Osteocyte (in vitro differentiated cells): Measurements from ENCODE around the gene DHX36. TPM values are rescaled to one million over a fixed set of nuclear protein-coding genes. Genes with fewer than 3 reads are reported as not detected.

Experiments used
- DNase-seq: peaks from one replicate; pipeline ENCODE4 v3.0.0; 2021; ENCODE audit warnings: mixed read lengths; ENCODE audit not compliant: unreplicated experiment; ENCODE audit errors: extremely low spot score
- H3K27ac Mint-ChIP-seq: one replicate; pipeline ENCODE4 v1.8.0; 2021; ENCODE audit warnings: mild to moderate bottlenecking, mixed read lengths; ENCODE audit not compliant: unreplicated experiment
- H3K27me3 Mint-ChIP-seq: one replicate; pipeline ENCODE4 v1.8.0; 2021; ENCODE audit warnings: mixed read lengths; ENCODE audit not compliant: unreplicated experiment
- H3K36me3 Mint-ChIP-seq: one replicate; pipeline ENCODE4 v1.8.0; 2021; ENCODE audit warnings: mixed read lengths; ENCODE audit not compliant: unreplicated experiment
- H3K4me1 Mint-ChIP-seq: one replicate; pipeline ENCODE4 v1.8.0; 2021; ENCODE audit warnings: mixed read lengths; ENCODE audit not compliant: unreplicated experiment
- H3K4me3 Mint-ChIP-seq: one replicate; pipeline ENCODE4 v1.8.0; 2021; ENCODE audit warnings: mild to moderate bottlenecking, moderate library complexity, mixed read lengths; ENCODE audit not compliant: unreplicated experiment
- H3K9me3 Mint-ChIP-seq: one replicate; pipeline ENCODE4 v1.8.0; 2021; ENCODE audit warnings: mixed read lengths; ENCODE audit not compliant: unreplicated experiment
- total RNA-seq: library from RNA; stranded (reverse); gene quantifications from 2 replicates; pipeline ENCODE4 v1.2.1, GENCODE V29; 2021
- TF ChIP-seq, protein P1 (sequence below): fragments of 200-600 bp; sonication (generic); IDR thresholded peaks from 2 replicates; pipeline ENCODE4 v1.5.0; 2021; ENCODE audit warnings: antibody characterized with exemption, mild to moderate bottlenecking, moderate library complexity

DHX36 gene
- total RNA-seq, 1 donor from 2014 or later = 68.2 TPM

DNA sequence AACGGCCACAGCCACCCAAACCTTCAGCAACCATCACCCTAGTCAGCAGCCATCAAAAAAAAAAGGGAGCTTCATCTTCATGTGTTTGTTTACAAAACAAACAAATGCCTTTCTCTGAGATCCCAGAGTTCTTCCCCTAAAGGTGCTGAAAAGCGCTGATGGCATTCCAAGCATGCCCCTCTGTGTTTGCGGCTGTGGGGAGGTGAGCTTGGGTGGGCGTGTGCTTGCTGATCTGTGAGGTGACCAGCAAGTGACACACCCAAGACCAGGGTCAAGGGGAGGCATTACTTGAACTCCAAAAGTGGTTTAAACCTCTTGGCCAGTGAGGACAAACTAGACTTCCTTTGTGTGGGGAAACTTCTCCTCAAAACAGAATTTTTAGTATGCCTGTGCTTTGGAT, 81.5 kb downstream of the DHX36 start:
- DNase-seq = no peak
- H3K27me3 Mint-ChIP-seq = no peaks in the 10 kb centered on the region
- H3K36me3 Mint-ChIP-seq = peaks cover 12% of the 10 kb centered on the region
- TF ChIP-seq, protein P1, sequence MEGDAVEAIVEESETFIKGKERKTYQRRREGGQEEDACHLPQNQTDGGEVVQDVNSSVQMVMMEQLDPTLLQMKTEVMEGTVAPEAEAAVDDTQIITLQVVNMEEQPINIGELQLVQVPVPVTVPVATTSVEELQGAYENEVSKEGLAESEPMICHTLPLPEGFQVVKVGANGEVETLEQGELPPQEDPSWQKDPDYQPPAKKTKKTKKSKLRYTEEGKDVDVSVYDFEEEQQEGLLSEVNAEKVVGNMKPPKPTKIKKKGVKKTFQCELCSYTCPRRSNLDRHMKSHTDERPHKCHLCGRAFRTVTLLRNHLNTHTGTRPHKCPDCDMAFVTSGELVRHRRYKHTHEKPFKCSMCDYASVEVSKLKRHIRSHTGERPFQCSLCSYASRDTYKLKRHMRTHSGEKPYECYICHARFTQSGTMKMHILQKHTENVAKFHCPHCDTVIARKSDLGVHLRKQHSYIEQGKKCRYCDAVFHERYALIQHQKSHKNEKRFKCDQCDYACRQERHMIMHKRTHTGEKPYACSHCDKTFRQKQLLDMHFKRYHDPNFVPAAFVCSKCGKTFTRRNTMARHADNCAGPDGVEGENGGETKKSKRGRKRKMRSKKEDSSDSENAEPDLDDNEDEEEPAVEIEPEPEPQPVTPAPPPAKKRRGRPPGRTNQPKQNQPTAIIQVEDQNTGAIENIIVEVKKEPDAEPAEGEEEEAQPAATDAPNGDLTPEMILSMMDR = no peak
- peaks cover 8% of the 10 kb centered on the region for H3K4me1 Mint-ChIP-seq
- H3K9me3 Mint-ChIP-seq = no peaks in the 10 kb centered on the region
- no peak overlapping the region for H3K4me3 Mint-ChIP-seq
- H3K27ac Mint-ChIP-seq = no peak overlapping the region

DNA sequence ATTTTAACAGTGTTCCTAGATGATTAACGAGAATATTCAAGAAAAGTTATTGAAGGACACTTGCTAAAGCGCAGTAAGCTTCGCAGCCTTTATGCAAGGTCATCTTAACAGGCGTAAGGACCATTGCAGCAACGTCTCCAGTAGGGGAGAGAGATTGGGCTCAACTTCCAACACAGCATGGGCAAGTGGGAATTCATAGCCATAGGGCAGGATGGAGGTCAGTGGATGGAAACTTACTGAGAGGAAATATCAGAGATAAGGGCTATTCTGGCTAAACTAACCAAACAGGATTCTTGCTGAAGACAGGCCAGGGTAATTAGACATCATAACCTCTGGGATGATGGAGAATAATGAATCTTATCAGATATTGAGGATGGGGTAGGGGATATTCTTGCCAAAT, 82.8 kb downstream of the DHX36 start:
- H3K9me3 Mint-ChIP-seq = no peaks in the 10 kb centered on the region
- no peak overlapping the region for H3K27ac Mint-ChIP-seq
- TF ChIP-seq, protein P1 = no peak
- no peak for DNase-seq
- H3K4me3 Mint-ChIP-seq = no peak overlapping the region
- peaks cover 8% of the 10 kb centered on the region for H3K4me1 Mint-ChIP-seq
- H3K27me3 Mint-ChIP-seq = no peaks in the 10 kb centered on the region
- H3K36me3 Mint-ChIP-seq = peaks cover 7% of the 10 kb centered on the region

GRCh38 chr3:154240235-154240634, 84.1 kb downstream of the DHX36 start:
- DNase-seq = no peak

GRCh38 chr3:154236331-154236730, 88.0 kb downstream of the DHX36 start:
- Mint-ChIP-seq H3K4me1 (no peaks in the 10 kb centered on the region), H3K9me3 (no peaks in the 10 kb centered on the region), H3K27ac (no peak overlapping the region), H3K27me3 (no peaks in the 10 kb centered on the region), H3K4me3 (no peak overlapping the region), H3K36me3 (peaks cover 2% of the 10 kb centered on the region)
- no peak for DNase-seq
- TF ChIP-seq, protein P1 = no peak

More at GRCh38 chr3:154240235-154240634, 84.1 kb downstream of the DHX36 start:
- no peak overlapping the region for H3K4me3 Mint-ChIP-seq
- H3K36me3 Mint-ChIP-seq = peaks cover 7% of the 10 kb centered on the region
- peaks cover 8% of the 10 kb centered on the region for H3K4me1 Mint-ChIP-seq
- no peaks in the 10 kb centered on the region for H3K9me3 Mint-ChIP-seq
- TF ChIP-seq, protein P1 = no peak
- H3K27me3 Mint-ChIP-seq = no peaks in the 10 kb centered on the region
- H3K27ac Mint-ChIP-seq = no peak overlapping the region

- TF ChIP-seq, protein P1 = no peak
- DNase-seq = no peak
- no peaks in the 10 kb centered on the region for H3K27me3 Mint-ChIP-seq
- H3K4me3 Mint-ChIP-seq = no peak overlapping the region
- H3K9me3 Mint-ChIP-seq = no peaks in the 10 kb centered on the region
- H3K36me3 Mint-ChIP-seq = no peaks in the 10 kb centered on the region
- no peaks in the 10 kb centered on the region for H3K4me1 Mint-ChIP-seq
- no peak overlapping the region for H3K27ac Mint-ChIP-seq
Measured at GRCh38 chr3:154235330-154235729, 89.0 kb downstream of the DHX36 start.
